Ishikawa (cell line): ENCODE results near the gene LRRC51.
A peak's percentile ranks its signal among the peaks of the same experiment; 100 is the strongest.

Experiments
- CEBPB ChIP-seq: IDR thresholded peaks from 2 replicates; pipeline ENCODE4 v1.6.1; 2012
- CREB1 ChIP-seq: IDR thresholded peaks from 2 replicates; pipeline ENCODE4 v1.6.1; 2012; ENCODE audit warnings: low read depth
- EGR1 ChIP-seq: IDR thresholded peaks from 2 replicates; pipeline ENCODE4 v1.6.1; 2012
- EP300 ChIP-seq: IDR thresholded peaks from 2 replicates; pipeline ENCODE4 v1.6.1; 2012; ENCODE audit warnings: borderline replicate concordance
- FOXM1 ChIP-seq: IDR thresholded peaks from 2 replicates; pipeline ENCODE4 v1.6.1; 2012; ENCODE audit warnings: low read depth, borderline replicate concordance
- NFIC ChIP-seq: IDR thresholded peaks from 2 replicates; pipeline ENCODE4 v1.6.1; 2012
- RAD21 ChIP-seq: IDR thresholded peaks from 2 replicates; pipeline ENCODE4 v1.6.1; 2012; ENCODE audit warnings: low read depth
- TAF1 ChIP-seq: IDR thresholded peaks from 2 replicates; pipeline ENCODE4 v1.6.1; 2012; ENCODE audit warnings: low read depth, mild to moderate bottlenecking
- TCF12 ChIP-seq: IDR thresholded peaks from 2 replicates; pipeline ENCODE4 v1.6.1; 2012; ENCODE audit warnings: low read depth
- TEAD4 ChIP-seq: IDR thresholded peaks from 2 replicates; pipeline ENCODE4 v1.6.1; 2012
- USF1 ChIP-seq: IDR thresholded peaks from 2 replicates; pipeline ENCODE4 v1.6.1; 2012
- YY1 ChIP-seq: IDR thresholded peaks from 2 replicates; pipeline ENCODE4 v1.6.1; 2012; ENCODE audit warnings: low read depth
- ZBTB7A ChIP-seq: IDR thresholded peaks from 2 replicates; pipeline ENCODE4 v1.6.1; 2012; ENCODE audit warnings: low read depth
- TF ChIP-seq, protein P1 (sequence below): IDR thresholded peaks from 2 replicates; pipeline ENCODE4 v1.6.1; 2012
- TF ChIP-seq, protein P2 (sequence below): IDR thresholded peaks from 2 replicates; pipeline ENCODE4 v1.6.1; 2012; ENCODE audit warnings: low read depth, mild to moderate bottlenecking

LRRC51 gene

DNA sequence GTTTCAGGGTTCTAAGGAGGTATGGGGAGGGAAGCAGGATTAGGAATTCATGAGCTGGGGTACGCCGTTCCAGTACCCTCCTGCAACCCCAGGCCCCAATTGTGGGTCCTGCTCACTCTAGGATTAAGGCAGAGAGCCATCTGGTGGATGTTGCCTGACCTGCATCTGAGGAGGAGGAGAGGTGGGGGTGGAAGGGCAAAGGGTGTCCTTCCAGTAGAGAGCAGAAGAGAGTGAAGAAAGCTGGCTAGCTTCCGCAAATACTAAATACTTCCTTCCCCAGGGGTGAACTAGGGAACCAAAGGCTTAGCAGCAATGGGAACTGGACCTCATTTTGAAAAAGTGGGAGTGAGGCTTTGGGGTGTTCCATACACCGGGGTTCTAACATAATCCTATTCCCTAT is 10.6 kb downstream of the LRRC51 start:
- TF ChIP-seq TCF12 (no peak), RAD21 (peak; percentile 83)

GRCh38 chr11:72098741-72099140 is 18.1 kb downstream of the LRRC51 start:
- TF ChIP-seq USF1 (no peak), NFIC (no peak)

GRCh38 chr11:72100009-72100408 is 19.4 kb downstream of the LRRC51 start:
- TF ChIP-seq, protein P1, sequence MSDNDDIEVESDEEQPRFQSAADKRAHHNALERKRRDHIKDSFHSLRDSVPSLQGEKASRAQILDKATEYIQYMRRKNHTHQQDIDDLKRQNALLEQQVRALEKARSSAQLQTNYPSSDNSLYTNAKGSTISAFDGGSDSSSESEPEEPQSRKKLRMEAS, result no peak
- TF ChIP-seq YY1, result no peak
- TF ChIP-seq, protein P2, sequence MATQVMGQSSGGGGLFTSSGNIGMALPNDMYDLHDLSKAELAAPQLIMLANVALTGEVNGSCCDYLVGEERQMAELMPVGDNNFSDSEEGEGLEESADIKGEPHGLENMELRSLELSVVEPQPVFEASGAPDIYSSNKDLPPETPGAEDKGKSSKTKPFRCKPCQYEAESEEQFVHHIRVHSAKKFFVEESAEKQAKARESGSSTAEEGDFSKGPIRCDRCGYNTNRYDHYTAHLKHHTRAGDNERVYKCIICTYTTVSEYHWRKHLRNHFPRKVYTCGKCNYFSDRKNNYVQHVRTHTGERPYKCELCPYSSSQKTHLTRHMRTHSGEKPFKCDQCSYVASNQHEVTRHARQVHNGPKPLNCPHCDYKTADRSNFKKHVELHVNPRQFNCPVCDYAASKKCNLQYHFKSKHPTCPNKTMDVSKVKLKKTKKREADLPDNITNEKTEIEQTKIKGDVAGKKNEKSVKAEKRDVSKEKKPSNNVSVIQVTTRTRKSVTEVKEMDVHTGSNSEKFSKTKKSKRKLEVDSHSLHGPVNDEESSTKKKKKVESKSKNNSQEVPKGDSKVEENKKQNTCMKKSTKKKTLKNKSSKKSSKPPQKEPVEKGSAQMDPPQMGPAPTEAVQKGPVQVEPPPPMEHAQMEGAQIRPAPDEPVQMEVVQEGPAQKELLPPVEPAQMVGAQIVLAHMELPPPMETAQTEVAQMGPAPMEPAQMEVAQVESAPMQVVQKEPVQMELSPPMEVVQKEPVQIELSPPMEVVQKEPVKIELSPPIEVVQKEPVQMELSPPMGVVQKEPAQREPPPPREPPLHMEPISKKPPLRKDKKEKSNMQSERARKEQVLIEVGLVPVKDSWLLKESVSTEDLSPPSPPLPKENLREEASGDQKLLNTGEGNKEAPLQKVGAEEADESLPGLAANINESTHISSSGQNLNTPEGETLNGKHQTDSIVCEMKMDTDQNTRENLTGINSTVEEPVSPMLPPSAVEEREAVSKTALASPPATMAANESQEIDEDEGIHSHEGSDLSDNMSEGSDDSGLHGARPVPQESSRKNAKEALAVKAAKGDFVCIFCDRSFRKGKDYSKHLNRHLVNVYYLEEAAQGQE, result no peak
- TF ChIP-seq TAF1, result no peak
- no peak for TF ChIP-seq NFIC
- no peak for TF ChIP-seq EP300
- TF ChIP-seq CREB1, result no peak
- TF ChIP-seq CEBPB, result no peak
- TF ChIP-seq USF1, result no peak
- no peak for TF ChIP-seq FOXM1
- no peak for TF ChIP-seq TCF12
- TF ChIP-seq EGR1, result no peak
- no peak for TF ChIP-seq ZBTB7A
- no peak for TF ChIP-seq TEAD4
- no peak for TF ChIP-seq RAD21

- TF ChIP-seq EGR1, result no peak
- no peak for TF ChIP-seq RAD21
- TF ChIP-seq NFIC, result no peak
- TF ChIP-seq ZBTB7A, result no peak
- no peak for TF ChIP-seq TEAD4
- TF ChIP-seq TCF12, result no peak
- TF ChIP-seq CEBPB, result no peak
- no peak for TF ChIP-seq CREB1
- no peak for TF ChIP-seq TAF1
- TF ChIP-seq YY1, result no peak
- TF ChIP-seq EP300, result no peak
These were observed 19.8 kb downstream of the LRRC51 start for GRCh38 chr11:72100462-72100861.

DNA sequence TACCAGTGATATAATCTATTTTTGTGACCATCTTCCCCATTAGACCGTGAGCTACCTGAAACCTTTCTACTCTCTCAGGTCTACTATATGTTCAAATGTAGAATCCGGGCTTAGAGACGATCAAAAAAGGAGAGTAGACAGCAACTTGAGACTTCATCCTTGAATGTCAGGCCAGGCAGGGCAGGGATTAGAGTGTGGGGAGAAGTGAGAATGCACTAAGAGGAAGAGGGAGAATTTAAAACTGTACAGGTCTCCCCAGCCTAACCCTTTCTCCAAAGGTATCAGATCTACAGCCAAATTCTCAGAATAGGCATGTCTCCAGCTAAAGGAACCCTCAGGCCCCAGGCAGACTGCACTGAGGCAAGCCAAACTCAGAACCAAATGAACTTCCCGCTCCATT is 21.5 kb downstream of the LRRC51 start:
- TF ChIP-seq USF1 (no peak), EGR1 (no peak), FOXM1 (no peak), TCF12 (no peak), RAD21 (no peak), CEBPB (no peak)
- TF ChIP-seq, protein P1, result no peak

- TF ChIP-seq ZBTB7A (no peak), CREB1 (no peak), FOXM1 (no peak), YY1 (no peak), CEBPB (no peak), TEAD4 (no peak), USF1 (no peak), EGR1 (no peak), RAD21 (no peak), TCF12 (no peak), EP300 (no peak), NFIC (no peak), TAF1 (no peak)
- TF ChIP-seq, protein P1, result no peak
- TF ChIP-seq, protein P2, result no peak
These were observed 21.9 kb downstream of the LRRC51 start for GRCh38 chr11:72102631-72102945.
